PFSK-1 (cell line): ENCODE measurements around the gene ARL15.

ENCODE experiments used
- FOXP2 ChIP-seq: optimal IDR thresholded peaks from 2 replicates; pipeline ENCODE3; 2011; ENCODE audit warnings: borderline replicate concordance, control low read depth, inconsistent platforms; ENCODE audit not compliant: insufficient read depth; ENCODE audit errors: extremely low read length, extremely low read depth
- POLR2AphosphoS5 ChIP-seq: IDR thresholded peaks from 2 replicates; pipeline ENCODE4 v1.6.1; 2012; ENCODE audit warnings: low read depth, mild to moderate bottlenecking, control low read depth, low read length, moderate library complexity
- SIN3A ChIP-seq: IDR thresholded peaks from 2 replicates; pipeline ENCODE4 v1.6.1; 2012; ENCODE audit warnings: mild to moderate bottlenecking, low read length, moderate library complexity, borderline replicate concordance; ENCODE audit not compliant: insufficient read depth
- TAF1 ChIP-seq: IDR thresholded peaks from 2 replicates; pipeline ENCODE4 v1.6.1; 2012; ENCODE audit warnings: low read length, control low read depth, borderline replicate concordance; ENCODE audit not compliant: insufficient read depth
- TF ChIP-seq, protein P1 (sequence below), 2 experiments: IDR thresholded peaks; 2 replicates each; pipeline versions ENCODE4 v1.6.1 to v1.8.0; 2011 to 2012; ENCODE audit warnings: low read depth in 2 of 2, low read length in 2 of 2, control low read depth in 1 of 2, inconsistent platforms in 1 of 2, mild to moderate bottlenecking in 1 of 2, moderate library complexity in 1 of 2; ENCODE audit not compliant: insufficient read depth in 1 of 2

The ARL15 gene

DNA sequence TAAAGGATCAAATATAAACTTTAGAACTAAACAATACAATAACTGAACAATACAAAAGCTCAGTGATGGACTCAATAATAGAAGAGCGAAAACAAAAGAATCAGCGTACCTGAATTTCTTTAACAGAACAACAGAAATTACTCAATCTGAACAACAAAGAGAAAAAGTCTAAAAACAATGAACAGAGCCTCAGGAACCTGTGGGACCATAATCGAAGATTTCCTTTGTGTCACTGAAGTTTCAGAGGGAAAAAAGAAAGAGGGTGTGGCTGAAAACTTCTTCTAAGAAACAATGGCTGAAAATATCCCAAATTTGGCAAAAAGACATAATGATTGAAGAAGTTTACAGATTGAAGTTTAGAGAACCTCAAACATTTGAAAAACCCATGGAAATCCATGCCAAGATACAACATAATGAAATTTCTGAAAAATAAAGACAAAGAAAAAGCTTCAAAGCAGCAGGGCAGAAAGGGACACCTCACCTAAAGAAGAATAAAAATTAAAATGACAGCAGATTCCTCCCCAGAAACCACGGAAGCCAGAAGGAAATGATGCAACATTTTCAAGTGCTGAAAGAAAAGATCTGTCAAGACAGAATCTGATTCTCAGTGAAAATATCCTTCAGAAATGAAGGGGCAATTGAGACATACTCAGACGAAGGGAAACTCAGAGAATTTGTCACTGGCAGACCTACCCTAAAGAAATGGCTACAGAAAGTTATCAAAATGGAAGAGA lies 288.8 kb downstream of the ARL15 start:
- TF ChIP-seq SIN3A, result no peak
- TF ChIP-seq, protein P1, sequence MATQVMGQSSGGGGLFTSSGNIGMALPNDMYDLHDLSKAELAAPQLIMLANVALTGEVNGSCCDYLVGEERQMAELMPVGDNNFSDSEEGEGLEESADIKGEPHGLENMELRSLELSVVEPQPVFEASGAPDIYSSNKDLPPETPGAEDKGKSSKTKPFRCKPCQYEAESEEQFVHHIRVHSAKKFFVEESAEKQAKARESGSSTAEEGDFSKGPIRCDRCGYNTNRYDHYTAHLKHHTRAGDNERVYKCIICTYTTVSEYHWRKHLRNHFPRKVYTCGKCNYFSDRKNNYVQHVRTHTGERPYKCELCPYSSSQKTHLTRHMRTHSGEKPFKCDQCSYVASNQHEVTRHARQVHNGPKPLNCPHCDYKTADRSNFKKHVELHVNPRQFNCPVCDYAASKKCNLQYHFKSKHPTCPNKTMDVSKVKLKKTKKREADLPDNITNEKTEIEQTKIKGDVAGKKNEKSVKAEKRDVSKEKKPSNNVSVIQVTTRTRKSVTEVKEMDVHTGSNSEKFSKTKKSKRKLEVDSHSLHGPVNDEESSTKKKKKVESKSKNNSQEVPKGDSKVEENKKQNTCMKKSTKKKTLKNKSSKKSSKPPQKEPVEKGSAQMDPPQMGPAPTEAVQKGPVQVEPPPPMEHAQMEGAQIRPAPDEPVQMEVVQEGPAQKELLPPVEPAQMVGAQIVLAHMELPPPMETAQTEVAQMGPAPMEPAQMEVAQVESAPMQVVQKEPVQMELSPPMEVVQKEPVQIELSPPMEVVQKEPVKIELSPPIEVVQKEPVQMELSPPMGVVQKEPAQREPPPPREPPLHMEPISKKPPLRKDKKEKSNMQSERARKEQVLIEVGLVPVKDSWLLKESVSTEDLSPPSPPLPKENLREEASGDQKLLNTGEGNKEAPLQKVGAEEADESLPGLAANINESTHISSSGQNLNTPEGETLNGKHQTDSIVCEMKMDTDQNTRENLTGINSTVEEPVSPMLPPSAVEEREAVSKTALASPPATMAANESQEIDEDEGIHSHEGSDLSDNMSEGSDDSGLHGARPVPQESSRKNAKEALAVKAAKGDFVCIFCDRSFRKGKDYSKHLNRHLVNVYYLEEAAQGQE (IDR thresholded peaks at IDR 0.05; ENCODE audit: insufficient read depth in 1 of 2, low read depth in 2 of 2, low read length in 2 of 2), result no peak
- no peak for TF ChIP-seq POLR2AphosphoS5
- TF ChIP-seq TAF1, result no peak
- TF ChIP-seq FOXP2, result no peak

DNA sequence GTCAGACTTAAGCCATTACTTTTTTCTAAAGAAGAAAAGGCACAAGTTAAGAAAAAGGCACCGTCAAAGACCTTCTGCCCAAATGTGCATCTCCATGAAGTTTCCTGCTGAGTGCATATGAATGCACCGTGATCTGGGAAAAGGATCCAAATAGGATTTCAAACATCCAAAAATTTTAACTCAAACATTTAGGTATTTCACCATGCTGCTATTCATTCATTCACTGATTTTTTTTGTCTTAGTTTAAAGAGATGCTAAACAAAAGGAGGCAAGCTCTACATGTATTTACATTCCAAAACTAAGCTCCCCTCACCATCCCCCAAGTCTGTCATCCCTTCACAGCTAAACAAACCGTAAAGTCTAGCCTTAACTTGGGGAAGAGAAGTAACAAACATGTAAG lies 291.9 kb downstream of the ARL15 start:
- TF ChIP-seq, protein P1 (IDR thresholded peaks at IDR 0.05; ENCODE audit: insufficient read depth in 1 of 2, low read depth in 2 of 2, low read length in 2 of 2), result no peak
- TF ChIP-seq SIN3A (no peak), TAF1 (no peak), FOXP2 (no peak), POLR2AphosphoS5 (no peak)

DNA sequence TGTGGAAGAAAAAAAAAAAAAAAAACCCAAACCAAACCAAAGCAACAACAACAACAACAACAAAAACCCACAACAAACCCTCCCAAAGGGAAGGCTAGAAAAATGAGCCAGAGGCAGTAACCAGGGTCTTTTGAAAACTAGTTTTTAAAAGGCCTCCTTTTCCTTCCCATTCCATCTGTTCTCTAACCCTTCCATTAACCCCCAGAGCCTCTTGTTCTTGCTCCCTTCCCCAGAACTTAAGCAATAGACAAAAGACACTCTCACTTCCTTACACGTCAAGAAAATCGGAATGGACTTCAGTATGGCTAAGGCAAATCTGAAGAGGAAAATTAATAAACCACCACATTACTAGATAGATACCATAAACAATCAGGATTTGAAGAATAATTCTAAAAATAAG lies 292.8 kb downstream of the ARL15 start:
- TF ChIP-seq TAF1 (no peak), POLR2AphosphoS5 (no peak), SIN3A (no peak), FOXP2 (no peak)
- TF ChIP-seq, protein P1 (IDR thresholded peaks at IDR 0.05; ENCODE audit: insufficient read depth in 1 of 2, low read depth in 2 of 2, low read length in 2 of 2), result no peak

DNA sequence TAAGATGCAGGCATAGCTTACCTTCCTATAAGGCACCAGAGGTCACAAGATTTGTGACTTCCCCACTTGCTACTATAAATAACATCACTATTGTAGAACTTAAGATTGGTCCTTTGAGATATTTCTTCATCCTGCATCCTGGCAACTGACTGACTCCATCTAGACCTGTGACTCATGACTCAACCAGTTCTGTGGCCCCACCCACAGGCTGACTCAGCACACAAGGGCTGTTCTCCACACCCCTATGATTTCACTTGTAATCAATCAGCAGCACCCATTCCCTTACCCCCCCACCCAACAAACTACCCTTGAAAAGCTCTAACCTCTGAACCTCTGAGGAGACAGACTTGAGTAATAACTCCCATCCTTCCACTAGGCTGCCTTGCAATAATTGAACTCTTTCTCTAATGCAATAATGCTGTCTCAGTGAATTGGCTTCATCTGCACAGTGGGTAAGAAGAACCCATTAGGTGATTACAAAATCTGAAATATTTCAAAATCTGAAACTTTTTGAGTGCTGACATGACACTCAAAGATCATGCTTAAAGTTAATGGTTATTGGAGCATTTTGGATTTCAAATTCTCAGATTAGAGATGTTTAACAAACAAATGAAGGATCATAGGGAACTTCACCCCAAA lies 296.7 kb downstream of the ARL15 start:
- TF ChIP-seq, protein P1 (IDR thresholded peaks at IDR 0.05; ENCODE audit: insufficient read depth in 1 of 2, low read depth in 2 of 2, low read length in 2 of 2), result no peak
- TF ChIP-seq FOXP2 (no peak), TAF1 (no peak), SIN3A (no peak), POLR2AphosphoS5 (no peak)
